Measurements from ENCODE around the gene ZSCAN12. TPM values are rescaled to one million over a fixed set of nuclear protein-coding genes. Genes with fewer than 3 reads are reported as not detected.

ZSCAN12 gene
- total RNA-seq, 3 donors from 2014 or later, result 4.2 to 11.6 (median 7.5) TPM

DNA sequence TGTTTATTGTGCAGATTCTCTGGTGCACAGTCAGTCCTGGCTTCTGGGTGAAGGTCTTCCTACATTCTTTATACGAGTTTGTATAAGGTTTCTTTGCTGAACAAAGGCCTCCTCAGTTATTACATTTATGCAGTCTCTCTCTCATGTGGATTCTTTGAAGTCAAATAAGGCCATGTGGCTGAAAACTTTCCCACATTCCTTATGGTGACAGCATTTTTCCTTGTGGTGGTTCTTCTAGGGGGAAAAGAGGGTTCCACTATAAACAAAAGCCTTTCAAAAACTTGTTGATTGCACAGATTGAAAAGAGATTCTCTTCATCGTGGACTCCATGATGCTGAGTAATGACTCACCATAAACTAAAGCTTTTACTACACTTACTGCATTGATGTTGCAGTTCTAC lies 19.2 kb downstream of the ZSCAN12 start:
- no peak for DNase-seq (ENCODE audit: low spot score in 2 of 2)
- Histone ChIP-seq H3K9me3 (peaks cover 0 to 15% of the 10 kb centered on the region in 2 donors), H3K27ac (no peak overlapping the region), H3K4me3 (no peak overlapping the region), H3K4me1 (no peaks in the 10 kb centered on the region), H3K27me3 (no peaks in the 10 kb centered on the region), H3K36me3 (peaks cover 8% of the 10 kb centered on the region)
- TF ChIP-seq POLR2AphosphoS5 (IDR thresholded peaks at IDR 0.05) (no peak), POLR2A (IDR thresholded peaks at IDR 0.05) (no peak)
- TF ChIP-seq, protein P1, sequence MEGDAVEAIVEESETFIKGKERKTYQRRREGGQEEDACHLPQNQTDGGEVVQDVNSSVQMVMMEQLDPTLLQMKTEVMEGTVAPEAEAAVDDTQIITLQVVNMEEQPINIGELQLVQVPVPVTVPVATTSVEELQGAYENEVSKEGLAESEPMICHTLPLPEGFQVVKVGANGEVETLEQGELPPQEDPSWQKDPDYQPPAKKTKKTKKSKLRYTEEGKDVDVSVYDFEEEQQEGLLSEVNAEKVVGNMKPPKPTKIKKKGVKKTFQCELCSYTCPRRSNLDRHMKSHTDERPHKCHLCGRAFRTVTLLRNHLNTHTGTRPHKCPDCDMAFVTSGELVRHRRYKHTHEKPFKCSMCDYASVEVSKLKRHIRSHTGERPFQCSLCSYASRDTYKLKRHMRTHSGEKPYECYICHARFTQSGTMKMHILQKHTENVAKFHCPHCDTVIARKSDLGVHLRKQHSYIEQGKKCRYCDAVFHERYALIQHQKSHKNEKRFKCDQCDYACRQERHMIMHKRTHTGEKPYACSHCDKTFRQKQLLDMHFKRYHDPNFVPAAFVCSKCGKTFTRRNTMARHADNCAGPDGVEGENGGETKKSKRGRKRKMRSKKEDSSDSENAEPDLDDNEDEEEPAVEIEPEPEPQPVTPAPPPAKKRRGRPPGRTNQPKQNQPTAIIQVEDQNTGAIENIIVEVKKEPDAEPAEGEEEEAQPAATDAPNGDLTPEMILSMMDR (IDR thresholded peaks at IDR 0.05), result no peak
- intact Hi-C loops (cut with DNase I; ENCODE audit: low total_unique reads), result no loop called here

DNA sequence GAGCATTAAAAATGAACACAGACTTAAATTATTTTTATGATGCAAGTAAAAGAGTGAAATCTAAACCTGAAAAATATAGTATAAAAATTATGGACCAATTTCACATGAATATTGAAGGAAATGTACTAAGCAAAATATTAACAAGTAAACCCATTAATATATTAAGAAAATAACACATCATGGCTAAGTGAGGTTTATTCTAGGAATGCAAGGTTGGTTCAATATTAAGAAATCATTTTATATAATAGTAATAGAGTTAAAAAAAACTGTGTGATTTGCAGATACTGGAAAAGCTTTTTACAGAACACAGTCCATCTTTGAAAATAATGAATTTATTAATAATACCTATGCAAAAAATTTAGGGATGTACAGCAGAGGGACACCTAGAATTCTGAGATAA lies 20.9 kb downstream of the ZSCAN12 start:
- Histone ChIP-seq H3K4me3 (no peak overlapping the region), H3K36me3 (peaks cover 8% of the 10 kb centered on the region), H3K27me3 (no peaks in the 10 kb centered on the region), H3K4me1 (no peaks in the 10 kb centered on the region), H3K9me3 (peaks cover 0 to 15% of the 10 kb centered on the region in 2 donors), H3K27ac (no peak overlapping the region)
- intact Hi-C loops (cut with DNase I; ENCODE audit: low total_unique reads), result no loop called here
- no peak for DNase-seq (ENCODE audit: low spot score in 2 of 2)
- TF ChIP-seq, protein P1 (IDR thresholded peaks at IDR 0.05), result no peak
- TF ChIP-seq POLR2AphosphoS5 (IDR thresholded peaks at IDR 0.05), result no peak

DNA sequence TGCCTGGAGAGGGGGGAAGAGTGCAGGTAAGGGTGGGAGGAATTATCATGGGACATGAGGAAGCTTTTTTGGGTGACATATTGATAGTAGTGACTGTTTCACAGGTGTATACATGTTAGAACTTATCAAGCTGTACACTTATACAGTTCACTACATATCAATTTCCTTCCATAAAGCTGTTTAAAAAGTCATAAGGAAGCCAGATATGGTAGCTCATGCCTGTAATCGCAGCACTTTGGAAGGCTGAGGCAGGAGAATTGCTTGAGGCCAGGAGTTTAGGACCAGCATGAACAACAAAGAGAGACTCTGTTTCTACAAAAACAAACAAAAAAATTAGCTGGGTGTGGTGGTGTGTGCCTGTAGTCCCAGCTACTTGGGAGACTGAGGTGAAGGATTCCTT lies 21.7 kb downstream of the ZSCAN12 start:
- peaks cover 8% of the 10 kb centered on the region for H3K36me3 ChIP-seq
- intact Hi-C loops (cut with DNase I; ENCODE audit: low total_unique reads), result no loop called here
- H3K9me3 ChIP-seq, result peaks cover 0 to 15% of the 10 kb centered on the region in 2 donors
- no peak overlapping the region for H3K27ac ChIP-seq
- no peak overlapping the region for H3K4me3 ChIP-seq
- no peak for DNase-seq (ENCODE audit: low spot score in 2 of 2)
- H3K27me3 ChIP-seq, result no peaks in the 10 kb centered on the region
- H3K4me1 ChIP-seq, result no peaks in the 10 kb centered on the region
- TF ChIP-seq, protein P1 (IDR thresholded peaks at IDR 0.05), result no peak
- TF ChIP-seq POLR2AphosphoS5 (IDR thresholded peaks at IDR 0.05) (no peak), POLR2A (IDR thresholded peaks at IDR 0.05) (no peak)

DNA sequence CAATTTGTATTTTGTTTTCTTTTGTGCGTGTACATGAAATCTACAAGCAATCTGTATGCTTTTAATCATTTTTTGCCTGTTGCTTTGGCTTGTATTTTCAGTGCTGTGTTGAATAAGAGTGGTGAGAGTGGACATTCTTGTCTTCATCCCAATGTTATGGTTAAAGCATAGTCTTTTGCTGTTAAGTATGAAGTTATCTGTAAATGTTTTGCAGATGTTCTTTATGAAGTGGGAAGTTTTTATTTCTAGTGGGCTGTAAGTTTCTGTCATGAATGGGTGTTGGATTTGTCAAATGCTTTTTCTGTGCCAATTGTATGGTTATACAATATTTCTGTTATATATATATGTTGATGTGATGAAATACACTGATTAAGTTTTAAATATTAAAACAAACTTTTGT lies 25.6 kb downstream of the ZSCAN12 start:
- intact Hi-C loops (cut with DNase I; ENCODE audit: low total_unique reads), result no loop called here
- Histone ChIP-seq H3K9me3 (peaks cover 0 to 13% of the 10 kb centered on the region in 2 donors), H3K4me1 (no peaks in the 10 kb centered on the region), H3K27me3 (no peaks in the 10 kb centered on the region), H3K27ac (no peak overlapping the region), H3K4me3 (no peak overlapping the region), H3K36me3 (no peaks in the 10 kb centered on the region)
- no peak for DNase-seq (ENCODE audit: low spot score in 2 of 2)
- TF ChIP-seq, protein P1 (IDR thresholded peaks at IDR 0.05), result no peak
- no peak for TF ChIP-seq POLR2AphosphoS5 (IDR thresholded peaks at IDR 0.05)
- no peak for TF ChIP-seq POLR2A (IDR thresholded peaks at IDR 0.05)

DNA sequence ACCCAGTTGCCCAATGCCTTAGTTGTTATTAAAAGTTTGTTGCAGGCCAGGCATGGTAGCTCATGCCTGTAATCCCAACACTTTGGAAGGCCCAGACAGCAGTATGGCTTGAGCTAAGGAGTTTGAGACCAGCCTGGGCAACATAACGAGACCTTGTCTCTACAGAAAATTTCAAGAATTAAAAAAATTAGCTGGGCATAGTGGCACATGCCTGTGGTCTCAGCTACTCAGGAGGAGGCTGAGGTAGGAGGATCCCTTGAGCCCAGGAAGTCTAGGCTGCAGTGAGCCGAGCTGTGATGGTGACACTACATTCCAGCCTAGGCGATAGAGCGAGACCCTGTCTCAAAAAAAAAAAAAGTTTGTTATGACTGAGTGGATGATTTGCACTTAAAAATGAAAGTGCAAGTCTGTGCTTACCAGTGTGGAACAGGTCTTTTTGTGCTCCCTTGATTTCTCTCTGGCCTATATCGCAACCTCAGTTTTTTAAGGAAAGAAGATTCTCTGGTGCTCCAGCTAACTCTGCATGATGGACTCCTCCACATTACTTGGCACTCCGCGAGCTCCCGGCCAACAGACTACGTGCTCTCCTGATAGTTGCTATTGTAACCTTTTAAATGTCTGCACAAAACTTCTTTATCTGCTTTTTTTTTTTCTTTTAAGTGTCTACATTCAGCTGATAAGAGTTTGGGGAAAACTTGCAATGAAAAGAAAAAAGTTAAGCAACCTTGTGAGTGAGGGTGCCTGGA lies 27.7 kb downstream of the ZSCAN12 start:
- H3K27ac ChIP-seq, result no peak overlapping the region
- H3K9me3 ChIP-seq, result no peaks in the 10 kb centered on the region
- intact Hi-C loops (cut with DNase I; ENCODE audit: low total_unique reads), result no loop called here
- no peak for DNase-seq (ENCODE audit: low spot score in 2 of 2)
- H3K27me3 ChIP-seq, result no peaks in the 10 kb centered on the region
- H3K36me3 ChIP-seq, result no peaks in the 10 kb centered on the region
- H3K4me1 ChIP-seq, result no peaks in the 10 kb centered on the region
- TF ChIP-seq POLR2A (IDR thresholded peaks at IDR 0.05) (no peak), POLR2AphosphoS5 (IDR thresholded peaks at IDR 0.05) (no peak)
- TF ChIP-seq, protein P1 (IDR thresholded peaks at IDR 0.05), result no peak
- H3K4me3 ChIP-seq, result no peak overlapping the region
